ENCODE data around the gene USP13. TPM values are rescaled to one million over a fixed set of nuclear protein-coding genes. Genes with fewer than 3 reads are reported as not detected.

USP13 gene
- total and polyA plus RNA-seq, 2 of the 13 experiments (the other 11 are each of a cell fraction or from before 2014, with no cell fraction given) = 15.9 to 36.7 TPM

DNA sequence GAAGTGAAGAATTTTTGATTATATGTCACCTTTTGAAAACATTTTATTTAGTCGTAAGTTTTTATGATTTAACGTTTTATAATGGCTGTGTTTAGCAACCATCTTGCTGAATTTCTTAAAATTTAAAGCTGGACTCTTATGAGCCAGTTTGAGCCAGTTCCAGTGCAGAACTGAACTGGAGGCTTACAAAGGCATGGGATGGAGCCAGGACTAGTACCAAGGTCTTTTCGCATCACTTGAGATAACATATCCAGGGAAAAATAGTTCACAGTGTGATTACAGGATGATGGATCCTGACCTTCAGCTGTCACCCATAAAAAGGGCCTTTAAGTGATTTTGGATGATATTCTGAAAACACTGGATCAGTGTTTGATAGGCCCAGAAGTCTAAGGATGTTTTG is 51.0 kb downstream of the USP13 start:
- no peak overlapping the region for H3K4me2 ChIP-seq (ENCODE audit: low read depth, low read length)
- CTCF ChIA-PET (ENCODE audit: low intra/inter-chr PET ratio, low total read pairs) = no interaction called here
- no peak for TF ChIP-seq MTF1 (CRISPR knock-in tag; IDR thresholded peaks at IDR 0.05)
- TF ChIP-seq ZNF331 (CRISPR knock-in tag; IDR thresholded peaks at IDR 0.05) = no peak
- no peak for TF ChIP-seq ZNF543 (CRISPR knock-in tag; IDR thresholded peaks at IDR 0.05)
- TF ChIP-seq, protein P1, sequence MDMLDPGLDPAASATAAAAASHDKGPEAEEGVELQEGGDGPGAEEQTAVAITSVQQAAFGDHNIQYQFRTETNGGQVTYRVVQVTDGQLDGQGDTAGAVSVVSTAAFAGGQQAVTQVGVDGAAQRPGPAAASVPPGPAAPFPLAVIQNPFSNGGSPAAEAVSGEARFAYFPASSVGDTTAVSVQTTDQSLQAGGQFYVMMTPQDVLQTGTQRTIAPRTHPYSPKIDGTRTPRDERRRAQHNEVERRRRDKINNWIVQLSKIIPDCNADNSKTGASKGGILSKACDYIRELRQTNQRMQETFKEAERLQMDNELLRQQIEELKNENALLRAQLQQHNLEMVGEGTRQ (IDR thresholded peaks at IDR 0.05; ENCODE audit: low read depth, low read length) = no peak
- TF ChIP-seq, protein P1 (CRISPR knock-in tag; IDR thresholded peaks at IDR 0.05; ENCODE audit: borderline replicate concordance) = no peak
- TF ChIP-seq, protein P2, sequence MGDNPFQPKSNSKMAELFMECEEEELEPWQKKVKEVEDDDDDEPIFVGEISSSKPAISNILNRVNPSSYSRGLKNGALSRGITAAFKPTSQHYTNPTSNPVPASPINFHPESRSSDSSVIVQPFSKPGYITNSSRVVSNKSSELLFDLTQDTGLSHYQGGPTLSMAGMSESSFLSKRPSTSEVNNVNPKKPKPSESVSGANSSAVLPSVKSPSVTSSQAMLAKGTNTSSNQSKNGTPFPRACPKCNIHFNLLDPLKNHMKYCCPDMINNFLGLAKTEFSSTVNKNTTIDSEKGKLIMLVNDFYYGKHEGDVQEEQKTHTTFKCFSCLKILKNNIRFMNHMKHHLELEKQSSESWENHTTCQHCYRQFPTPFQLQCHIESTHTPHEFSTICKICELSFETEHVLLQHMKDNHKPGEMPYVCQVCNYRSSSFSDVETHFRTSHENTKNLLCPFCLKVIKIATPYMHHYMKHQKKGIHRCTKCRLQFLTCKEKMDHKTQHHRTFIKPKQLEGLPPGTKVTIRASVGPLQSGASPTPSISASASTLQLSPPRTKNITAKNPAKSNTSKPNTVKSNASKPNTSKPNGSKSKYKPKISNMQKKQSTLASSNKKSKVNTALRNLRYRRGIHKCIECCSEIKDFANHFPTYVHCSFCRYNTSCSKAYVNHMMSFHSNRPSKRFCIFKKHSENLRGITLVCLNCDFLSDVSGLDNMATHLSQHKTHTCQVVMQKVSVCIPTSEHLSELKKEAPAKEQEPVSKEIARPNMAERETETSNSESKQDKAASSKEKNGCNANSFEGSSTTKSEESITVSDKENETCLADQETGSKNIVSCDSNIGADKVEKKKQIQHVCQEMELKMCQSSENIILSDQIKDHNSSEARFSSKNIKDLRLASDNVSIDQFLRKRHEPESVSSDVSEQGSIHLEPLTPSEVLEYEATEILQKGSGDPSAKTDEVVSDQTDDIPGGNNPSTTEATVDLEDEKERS (CRISPR knock-in tag; IDR thresholded peaks at IDR 0.05) = no peak
- TF ChIP-seq TBX2 (CRISPR knock-in tag; IDR thresholded peaks at IDR 0.05; ENCODE audit: borderline replicate concordance) = no peak
- no peak for TF ChIP-seq SYNCRIP (IDR thresholded peaks at IDR 0.05; ENCODE audit: insufficient read depth, low read depth, low read length)
- TF ChIP-seq KLF9 (CRISPR knock-in tag; IDR thresholded peaks at IDR 0.05; ENCODE audit: low read depth) = no peak
- no peak for TF ChIP-seq NFE2L2 (IDR thresholded peaks at IDR 0.05; ENCODE audit: low read length)
- TF ChIP-seq, protein P3, sequence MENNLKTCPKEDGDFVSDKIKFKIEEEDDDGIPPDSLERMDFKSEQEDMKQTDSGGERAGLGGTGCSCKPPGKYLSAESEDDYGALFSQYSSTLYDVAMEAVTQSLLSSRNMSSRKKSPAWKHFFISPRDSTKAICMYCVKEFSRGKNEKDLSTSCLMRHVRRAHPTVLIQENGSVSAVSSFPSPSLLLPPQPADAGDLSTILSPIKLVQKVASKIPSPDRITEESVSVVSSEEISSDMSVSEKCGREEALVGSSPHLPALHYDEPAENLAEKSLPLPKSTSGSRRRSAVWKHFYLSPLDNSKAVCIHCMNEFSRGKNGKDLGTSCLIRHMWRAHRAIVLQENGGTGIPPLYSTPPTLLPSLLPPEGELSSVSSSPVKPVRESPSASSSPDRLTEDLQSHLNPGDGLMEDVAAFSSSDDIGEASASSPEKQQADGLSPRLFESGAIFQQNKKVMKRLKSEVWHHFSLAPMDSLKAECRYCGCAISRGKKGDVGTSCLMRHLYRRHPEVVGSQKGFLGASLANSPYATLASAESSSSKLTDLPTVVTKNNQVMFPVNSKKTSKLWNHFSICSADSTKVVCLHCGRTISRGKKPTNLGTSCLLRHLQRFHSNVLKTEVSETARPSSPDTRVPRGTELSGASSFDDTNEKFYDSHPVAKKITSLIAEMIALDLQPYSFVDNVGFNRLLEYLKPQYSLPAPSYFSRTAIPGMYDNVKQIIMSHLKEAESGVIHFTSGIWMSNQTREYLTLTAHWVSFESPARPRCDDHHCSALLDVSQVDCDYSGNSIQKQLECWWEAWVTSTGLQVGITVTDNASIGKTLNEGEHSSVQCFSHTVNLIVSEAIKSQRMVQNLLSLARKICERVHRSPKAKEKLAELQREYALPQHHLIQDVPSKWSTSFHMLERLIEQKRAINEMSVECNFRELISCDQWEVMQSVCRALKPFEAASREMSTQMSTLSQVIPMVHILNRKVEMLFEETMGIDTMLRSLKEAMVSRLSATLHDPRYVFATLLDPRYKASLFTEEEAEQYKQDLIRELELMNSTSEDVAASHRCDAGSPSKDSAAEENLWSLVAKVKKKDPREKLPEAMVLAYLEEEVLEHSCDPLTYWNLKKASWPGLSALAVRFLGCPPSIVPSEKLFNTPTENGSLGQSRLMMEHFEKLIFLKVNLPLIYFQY (CRISPR knock-in tag; IDR thresholded peaks at IDR 0.05; ENCODE audit: borderline replicate concordance) = no peak
- no peak for TF ChIP-seq CREB1 (IDR thresholded peaks at IDR 0.05)
- no peak for TF ChIP-seq CREB1 (CRISPR knock-in tag; IDR thresholded peaks at IDR 0.05)
- TF ChIP-seq, protein P4, sequence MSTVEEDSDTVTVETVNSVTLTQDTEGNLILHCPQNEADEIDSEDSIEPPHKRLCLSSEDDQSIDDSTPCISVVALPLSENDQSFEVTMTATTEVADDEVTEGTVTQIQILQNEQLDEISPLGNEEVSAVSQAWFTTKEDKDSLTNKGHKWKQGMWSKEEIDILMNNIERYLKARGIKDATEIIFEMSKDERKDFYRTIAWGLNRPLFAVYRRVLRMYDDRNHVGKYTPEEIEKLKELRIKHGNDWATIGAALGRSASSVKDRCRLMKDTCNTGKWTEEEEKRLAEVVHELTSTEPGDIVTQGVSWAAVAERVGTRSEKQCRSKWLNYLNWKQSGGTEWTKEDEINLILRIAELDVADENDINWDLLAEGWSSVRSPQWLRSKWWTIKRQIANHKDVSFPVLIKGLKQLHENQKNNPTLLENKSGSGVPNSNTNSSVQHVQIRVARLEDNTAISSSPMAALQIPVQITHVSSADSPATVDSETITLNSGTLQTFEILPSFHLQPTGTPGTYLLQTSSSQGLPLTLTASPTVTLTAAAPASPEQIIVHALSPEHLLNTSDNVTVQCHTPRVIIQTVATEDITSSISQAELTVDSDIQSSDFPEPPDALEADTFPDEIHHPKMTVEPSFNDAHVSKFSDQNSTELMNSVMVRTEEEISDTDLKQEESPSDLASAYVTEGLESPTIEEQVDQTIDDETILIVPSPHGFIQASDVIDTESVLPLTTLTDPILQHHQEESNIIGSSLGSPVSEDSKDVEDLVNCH (CRISPR knock-in tag; IDR thresholded peaks at IDR 0.05) = no peak
- TF ChIP-seq ZNF7 (CRISPR knock-in tag; IDR thresholded peaks at IDR 0.05) = no peak
- ATAC-seq = no peak
- peaks cover 17 to 38% of the 10 kb centered on the region in 2 experiments; a peak in 4 of 5 replicates for H3K36me3 ChIP-seq (replicated peaks in 1 of 2; ENCODE audit: control insufficient read depth in 1 of 2, insufficient read depth in 2 of 2, low read length in 2 of 2)
- H4K20me1 ChIP-seq (ENCODE audit: insufficient read depth, low read length) = no peaks in the 10 kb centered on the region
- no peak overlapping the region for H3K27ac ChIP-seq (ENCODE audit: extremely low read length, insufficient read depth, low read length)
- no peak for FAIRE-seq
- no peaks in the 10 kb centered on the region for H3K9me3 ChIP-seq (ENCODE audit: low read length)
- H3K9ac ChIP-seq (ENCODE audit: insufficient read depth, low read depth, low read length) = no peak overlapping the region
- DNase-seq (ENCODE audit: low spot score) = no peak
- intact Hi-C loops (cut with micrococcal nuclease; ENCODE audit: unreplicated experiment) = no loop called here
- H3K4me3 ChIP-seq (replicated peaks in 1 of 3; ENCODE audit: insufficient read depth in 1 of 3, low read depth in 2 of 3, low read length in 3 of 3) = no peak overlapping the region
- POLR2A ChIA-PET = no interaction called here
- no peak overlapping the region for H2AFZ ChIP-seq (ENCODE audit: low read length)
- H3K79me2 ChIP-seq (ENCODE audit: insufficient read depth, low read length) = peaks cover 2% of the 10 kb centered on the region
- no peaks in the 10 kb centered on the region for H3K27me3 ChIP-seq (ENCODE audit: control insufficient read depth in 1 of 2, insufficient read depth in 2 of 2, low read length in 2 of 2)
- in situ Hi-C loops (cut with HindIII; ENCODE audit: extremely low pct_ligation_motif_present, low pct_unique_long_range_greater_than_20kb) = no loop called here
- H3K4me1 ChIP-seq (ENCODE audit: insufficient read depth, low read length) = no peaks in the 10 kb centered on the region
- 96% methylated on average over 3 of the region's 3 CpGs for WGBS (ENCODE audit: low lambda C conversion rate)
- no TSS peak for BruUV-seq (replicated peaks)

All from HepG2 (cell line).